HK-2 (cell line): Measurements from ENCODE around the gene HSPH1.
"Not testable (repeated sequence)": the region's sequence is repeated elsewhere in the genome, so short reads cannot be mapped to it uniquely, and the experiment has no call there.

ENCODE experiments used
- DNase-seq: peaks from one replicate; pipeline ENCODE4 v3.0.0-alpha.2; 2018; ENCODE audit not compliant: unreplicated experiment

Gene HSPH1

DNA sequence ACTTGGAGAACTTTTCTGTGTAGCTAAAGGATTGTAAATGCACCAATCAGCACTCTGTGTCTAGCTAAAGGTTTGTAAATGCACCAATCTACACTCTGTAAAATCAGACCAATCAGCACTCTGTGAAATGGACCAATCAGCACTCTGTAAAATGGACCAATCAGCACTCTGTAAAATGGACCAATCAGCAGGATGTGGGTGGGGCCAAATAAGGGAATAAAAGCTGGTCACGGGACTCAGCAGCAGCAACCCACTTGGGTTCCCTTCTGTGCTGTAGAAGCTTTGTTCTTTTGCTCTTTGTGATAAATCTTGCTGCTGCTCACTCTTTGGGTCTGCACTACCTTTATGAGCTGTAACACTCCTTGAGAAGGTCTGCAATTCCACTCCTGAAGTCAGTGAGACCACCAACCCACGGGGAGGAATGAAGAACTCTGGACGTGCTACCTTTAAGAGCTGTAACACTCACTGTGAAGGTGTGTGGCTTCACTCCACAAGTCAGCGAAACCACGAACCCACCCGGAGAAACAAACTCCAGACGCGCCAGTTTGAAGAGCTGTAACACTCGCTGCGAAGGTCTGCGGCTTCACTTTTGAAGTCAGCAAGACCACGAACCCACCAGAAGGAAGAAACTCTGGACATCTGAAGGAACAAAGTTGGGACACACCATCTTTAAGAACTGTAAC, 16.2 kb upstream of the HSPH1 start:
- not testable (repeated sequence) for DNase-seq

DNA sequence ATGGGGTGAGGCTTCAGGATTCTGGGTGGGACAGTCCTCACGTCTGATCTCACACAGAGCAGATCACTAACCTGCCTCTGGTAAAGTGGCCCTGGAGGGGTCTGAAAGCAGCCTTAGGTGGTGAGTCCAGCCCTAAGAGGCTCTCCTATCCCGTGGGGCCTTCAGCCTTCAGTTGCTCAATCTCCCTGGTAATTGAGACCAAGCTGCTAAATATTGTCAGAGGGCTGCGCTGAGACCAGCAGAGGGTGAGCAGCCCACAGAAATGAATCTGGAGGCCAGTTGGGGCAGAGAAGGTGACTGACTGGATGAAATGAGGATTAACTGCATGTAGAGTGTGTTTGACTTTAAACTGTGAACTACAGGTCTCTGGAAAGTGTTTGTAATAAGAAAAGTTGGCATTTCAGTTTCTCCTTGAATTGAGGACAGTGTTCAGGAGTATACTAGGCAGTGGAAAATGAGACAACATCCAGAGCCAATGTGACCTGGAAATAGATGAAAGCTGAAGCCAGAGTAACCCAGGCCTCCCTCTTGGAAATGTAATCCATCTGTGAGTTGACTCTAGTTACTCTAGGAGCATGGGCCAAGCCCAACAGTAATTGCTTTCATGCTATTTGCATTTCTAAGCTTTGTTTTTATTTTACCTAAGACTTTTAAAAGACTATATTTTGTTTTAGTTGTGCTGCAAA, 14.3 kb upstream of the HSPH1 start:
- no peak for DNase-seq

GRCh38 chr13:31174018-31174417, 12.3 kb upstream of the HSPH1 start:
- DNase-seq: no peak

DNA sequence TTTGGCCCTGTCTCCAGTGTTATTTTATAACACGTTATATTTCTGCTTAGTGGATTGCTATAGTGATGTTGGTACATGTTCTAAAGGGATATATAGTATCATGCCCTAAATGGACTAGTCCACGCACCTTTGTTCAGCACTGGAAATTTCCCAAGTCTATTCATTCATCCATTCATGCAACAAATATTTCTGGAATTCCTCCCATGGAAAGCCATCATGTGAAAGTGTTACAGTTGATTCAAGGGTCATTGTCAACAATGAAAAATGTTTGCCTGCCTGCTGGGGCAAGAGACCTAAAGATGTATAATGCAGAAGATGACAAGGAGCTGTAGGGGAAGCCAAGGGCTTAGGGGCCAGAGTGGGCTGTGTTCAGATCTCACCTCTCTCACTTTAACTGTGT, 10.8 kb upstream of the HSPH1 start:
- DNase-seq: peak; percentile 9

GRCh38 chr13:31172001-31172400, 10.3 kb upstream of the HSPH1 start:
- DNase-seq: no peak

GRCh38 chr13:31168736-31169135, 7.0 kb upstream of the HSPH1 start:
- DNase-seq: no peak

DNA sequence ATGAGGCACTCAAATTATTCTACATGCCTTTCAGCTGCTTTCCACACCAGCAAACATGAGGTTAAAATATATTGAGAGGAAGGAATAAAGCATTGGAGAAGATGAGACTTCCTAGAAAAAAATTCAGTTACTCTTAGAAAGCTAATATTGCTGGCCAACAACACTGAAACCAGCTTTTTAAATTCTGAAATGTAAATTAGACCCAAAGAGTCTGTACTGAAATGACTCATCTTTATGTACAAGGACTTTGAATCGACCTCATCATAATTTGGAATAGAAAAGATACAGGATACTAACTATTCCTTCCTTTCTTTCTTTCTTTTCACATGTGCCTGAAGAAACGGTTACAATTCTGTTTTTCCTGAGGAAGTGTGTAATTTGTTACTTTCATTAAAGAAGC, 6.5 kb upstream of the HSPH1 start:
- no peak for DNase-seq

DNA sequence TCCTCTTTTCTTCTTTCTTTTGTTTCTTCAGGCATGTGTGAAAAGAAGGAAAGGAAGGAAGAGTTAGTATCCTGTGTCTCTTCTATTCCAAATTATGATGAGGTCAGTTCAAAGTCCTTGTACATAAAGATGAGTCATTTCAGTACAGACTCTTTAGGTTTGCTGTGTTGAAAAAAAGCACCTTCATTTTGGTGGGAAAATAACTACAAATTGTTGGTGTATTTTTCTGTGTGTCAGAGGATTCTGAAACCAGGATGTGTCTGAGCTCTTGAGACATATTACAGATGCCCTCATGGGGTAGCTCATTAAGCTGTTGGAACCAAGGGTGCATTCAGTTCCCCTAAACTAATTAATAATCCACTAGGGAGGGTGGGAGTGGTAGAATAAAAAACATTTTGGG, 5.8 kb upstream of the HSPH1 start:
- no peak for DNase-seq

DNA sequence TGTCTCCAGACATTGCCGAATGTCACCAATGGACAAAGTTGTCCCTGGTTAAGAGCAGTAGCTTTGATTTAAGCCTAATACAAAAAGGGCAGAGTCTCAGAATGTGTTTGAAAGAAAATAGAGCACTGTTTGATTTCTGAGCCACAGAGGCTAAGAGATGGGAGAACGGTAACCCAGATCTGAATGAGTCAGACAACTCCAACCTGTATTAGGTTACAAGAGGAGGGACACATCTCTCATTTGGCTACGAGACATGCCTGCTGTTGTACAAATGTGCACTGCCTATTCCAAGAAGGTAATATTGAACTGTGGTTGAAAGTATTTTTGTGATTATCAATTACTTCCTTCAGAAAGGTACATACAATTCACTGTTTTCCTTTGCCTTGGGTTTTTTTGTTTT, 4.9 kb upstream of the HSPH1 start:
- peak; percentile 21 for DNase-seq

DNA sequence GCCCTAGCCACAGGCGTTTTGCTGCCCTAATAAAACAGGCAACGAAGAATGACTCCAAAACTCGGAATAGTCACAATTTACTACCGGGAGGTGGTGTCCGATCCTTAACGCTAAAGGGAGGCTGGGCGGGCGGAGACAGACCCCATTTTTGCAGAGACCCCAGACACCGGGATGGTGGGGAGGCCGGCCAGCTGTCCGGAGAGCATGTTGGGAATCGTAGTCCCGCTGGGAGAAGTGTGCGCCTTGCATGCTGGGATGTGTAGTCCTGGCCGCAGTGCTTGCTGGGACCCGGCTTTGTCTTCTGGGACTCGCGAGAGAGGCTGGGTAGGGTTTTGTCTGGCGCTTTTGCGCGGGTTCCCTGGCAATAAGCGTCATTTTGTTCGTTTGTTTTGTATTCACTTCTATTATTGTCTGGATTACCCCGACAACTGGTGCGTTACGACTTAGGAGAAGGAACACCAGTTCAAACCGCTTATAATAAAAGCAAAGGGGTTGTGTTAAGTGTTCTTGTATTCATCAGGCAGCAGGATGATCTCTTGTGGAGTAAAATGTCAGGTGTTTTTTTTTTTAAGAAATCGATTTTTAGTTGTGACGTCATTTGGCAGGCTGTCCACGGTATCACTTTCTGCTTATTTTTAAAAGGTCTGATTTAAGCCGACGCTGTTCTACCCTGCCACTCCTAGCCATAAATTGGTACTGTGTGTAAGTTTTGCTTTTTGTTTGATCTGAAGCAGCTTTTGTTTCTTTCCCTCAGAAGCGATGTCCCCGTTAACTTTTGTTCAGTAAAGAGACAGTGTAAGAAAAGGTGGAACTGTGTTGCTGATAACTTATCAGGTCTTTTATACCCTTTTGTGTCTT, 676 bp upstream of the HSPH1 start:
- DNase-seq: peak; percentile 90

GRCh38 chr13:31160857-31161556, 697 bp downstream of the HSPH1 start:
- peak; percentile 47 for DNase-seq

DNA sequence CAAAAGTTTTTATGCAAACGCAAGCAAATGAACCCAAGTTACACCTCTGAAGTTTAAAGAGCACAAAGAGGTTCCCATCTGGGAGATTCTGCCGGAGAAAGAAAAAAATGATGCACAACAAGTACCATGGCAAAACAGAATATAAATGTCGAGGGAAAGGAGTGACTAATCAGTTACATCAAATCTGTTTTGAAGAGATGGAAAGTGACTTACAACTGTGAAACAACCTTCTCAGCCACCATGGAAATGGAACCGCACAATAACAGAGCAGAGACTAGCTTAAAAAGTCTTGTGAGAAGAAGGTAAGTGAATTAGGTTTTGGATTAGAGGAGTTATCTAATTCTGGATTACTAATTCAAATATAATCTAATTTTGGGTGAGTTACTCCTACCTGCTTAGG, 2.4 kb downstream of the HSPH1 start:
- DNase-seq: no peak

DNA sequence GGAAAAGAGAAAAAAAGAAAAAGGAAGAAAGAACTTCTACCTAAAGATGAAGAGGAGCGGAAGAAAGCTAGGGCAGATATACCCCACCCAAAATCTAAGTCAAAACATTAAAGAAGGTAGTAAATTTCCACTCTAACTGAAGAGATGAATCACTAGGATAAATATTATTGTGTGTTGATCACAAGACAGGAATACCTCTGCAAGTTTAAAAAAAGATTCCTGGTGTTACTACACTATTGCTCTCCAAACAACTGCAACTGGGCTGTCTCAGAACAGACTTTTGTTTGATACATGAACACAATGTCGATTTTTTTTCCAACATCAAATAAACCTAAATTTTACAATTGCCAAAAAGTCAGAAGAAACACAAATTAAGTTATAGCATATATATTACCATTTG, 6.8 kb downstream of the HSPH1 start:
- DNase-seq: no peak

- no peak for DNase-seq
These were observed 9.9 kb downstream of the HSPH1 start for GRCh38 chr13:31151837-31152236.

DNA sequence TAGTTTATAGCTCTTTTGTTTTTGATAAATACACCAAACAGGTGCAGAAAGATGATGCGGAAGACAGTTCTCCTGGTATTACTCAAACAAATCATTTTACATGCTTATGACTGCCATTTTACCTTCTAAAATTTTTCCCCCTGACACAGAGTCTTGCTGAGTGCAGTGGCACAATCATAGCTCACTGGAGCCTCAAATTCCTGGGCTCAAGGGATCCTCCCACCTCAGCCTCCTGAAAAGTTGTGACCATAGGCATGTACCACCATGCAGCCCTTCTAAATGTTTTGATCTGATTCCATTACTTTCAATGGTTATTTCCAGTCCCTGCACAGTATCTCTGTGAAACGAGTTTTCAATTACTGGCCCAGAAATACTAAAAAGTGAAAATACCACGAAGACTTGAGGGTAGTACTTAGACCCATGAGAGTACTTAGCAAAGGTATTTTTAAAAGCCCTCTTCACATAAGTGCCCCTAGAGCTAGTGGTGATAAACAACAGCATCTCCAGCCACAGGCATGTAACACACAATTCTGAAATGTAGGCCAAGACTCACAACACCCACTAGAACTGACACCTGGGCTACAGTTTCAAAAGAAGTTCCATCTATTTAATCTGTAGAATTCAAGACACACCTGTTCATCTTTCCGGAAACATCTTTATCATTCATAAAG, 11.3 kb downstream of the HSPH1 start:
- DNase-seq: no peak

- no peak for DNase-seq
These were observed 12.1 kb downstream of the HSPH1 start for GRCh38 chr13:31149604-31150003.

DNA sequence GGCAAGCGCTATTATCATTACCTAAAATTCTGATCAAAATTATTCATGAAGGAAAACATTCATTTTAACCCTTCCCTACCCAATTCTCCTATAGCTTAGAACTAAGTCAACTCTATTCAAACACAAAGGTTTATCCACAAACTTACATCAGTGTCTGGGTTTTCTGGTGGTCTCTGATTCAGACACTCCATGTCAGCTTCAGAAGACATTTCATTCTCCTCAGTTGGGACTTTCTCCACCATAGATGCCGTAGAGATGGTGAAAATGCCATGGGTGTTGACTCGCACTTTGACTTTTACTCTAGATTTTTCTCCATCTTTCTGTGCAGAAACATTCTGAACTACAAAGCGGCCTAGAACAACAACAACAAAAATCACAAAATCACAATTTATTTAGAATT, 16.3 kb downstream of the HSPH1 start:
- DNase-seq: no peak

DNA sequence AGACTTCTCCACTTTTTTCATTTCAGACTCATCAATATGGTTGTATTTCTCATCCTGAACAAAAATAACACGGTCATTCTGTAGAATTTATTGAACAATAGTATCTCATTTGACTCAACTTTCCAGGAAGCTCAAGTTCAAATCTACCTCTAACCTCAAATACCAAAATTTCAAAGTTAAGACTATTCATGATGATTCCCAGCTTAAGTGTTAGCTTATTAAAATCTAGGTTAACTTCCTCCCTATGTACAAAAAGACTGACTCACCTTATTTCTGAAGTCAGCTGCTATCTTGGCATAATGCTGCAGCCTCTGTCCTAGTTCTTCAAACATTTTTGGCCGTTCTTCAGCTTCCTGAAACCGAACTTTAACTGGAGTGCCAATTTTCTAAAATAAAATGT, 23.2 kb downstream of the HSPH1 start:
- no peak for DNase-seq

DNA sequence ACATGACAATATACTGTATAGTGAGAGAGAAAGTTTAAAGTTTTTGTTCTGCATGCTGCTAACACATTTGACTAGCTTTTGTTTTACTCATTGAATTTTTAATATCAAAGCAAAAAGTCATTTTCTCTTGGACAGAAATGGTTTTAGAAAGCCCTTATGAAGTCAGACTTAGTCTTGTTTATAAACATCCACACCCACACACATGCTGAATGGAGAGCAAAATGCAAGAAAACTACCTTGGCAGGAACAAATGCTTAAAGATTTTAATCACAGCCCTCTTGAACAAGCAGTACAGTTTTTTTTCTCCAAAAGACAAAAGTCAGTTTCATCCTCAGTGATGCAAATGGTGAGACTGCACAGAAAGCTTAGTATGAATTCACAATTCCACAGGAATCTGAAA, 25.0 kb downstream of the HSPH1 start:
- DNase-seq: no peak

- no peak for DNase-seq
These were observed 27.5 kb downstream of the HSPH1 start for GRCh38 chr13:31134039-31134711.

- DNase-seq: no peak
These were observed 28.1 kb downstream of the HSPH1 start for GRCh38 chr13:31133621-31134020.
